ENCODE results near the gene SUN5. TPM values are rescaled to one million over a fixed set of nuclear protein-coding genes. Genes with fewer than 3 reads are reported as not detected.
"Not testable (repeated sequence)": the region's sequence is repeated elsewhere in the genome, so short reads cannot be mapped to it uniquely, and the experiment has no call there.

Gene SUN5
- total RNA-seq, 1 donor from 2014 or later, result not detected

DNA sequence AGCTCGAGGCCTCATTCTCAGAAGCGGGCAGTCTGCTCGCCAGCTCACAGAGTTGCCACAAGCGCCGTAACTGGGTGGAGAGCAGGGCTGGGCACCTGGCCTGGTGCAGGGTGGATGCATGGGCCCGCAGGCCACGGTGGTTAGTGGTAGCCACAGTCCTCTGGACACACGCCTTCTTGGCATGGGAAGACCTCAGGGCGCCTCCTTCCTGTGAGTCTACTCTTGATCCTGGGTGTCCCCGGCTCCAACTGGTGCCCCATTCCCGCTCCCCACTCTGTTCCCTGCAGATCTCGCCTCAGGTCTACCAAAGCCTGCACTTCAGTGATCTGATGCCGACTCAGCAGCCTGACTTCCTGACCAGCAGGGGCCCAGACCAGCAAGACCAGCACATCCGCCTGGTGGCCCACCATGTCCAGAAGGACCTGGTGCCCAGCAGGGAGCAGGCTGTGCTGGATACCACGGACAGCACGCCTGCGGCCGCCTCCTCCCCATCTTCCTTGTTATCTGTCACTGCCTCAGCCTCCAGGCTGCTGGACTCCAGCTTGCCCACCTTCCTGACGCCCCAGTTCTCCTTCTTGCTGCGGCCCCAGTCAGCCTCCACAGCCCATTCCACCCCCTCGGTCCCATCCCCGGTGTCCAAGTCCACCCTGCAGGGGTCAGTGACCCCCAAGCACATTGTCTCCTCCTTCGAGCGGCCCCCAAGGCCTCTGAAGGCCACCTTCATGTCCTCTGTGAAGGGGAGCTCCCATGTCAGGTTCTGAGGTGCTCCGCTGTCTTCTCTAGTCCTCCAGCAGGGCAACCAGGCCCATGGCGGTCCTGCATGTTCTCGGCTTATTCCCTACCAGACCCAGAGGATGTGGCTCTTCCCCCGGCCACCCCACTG, 43.1 kb downstream of the SUN5 start:
- TF ChIP-seq CTCF (IDR thresholded peaks at IDR 0.05; ENCODE audit: unreplicated experiment), result no peak
- Mint-ChIP-seq H3K27ac (no peak overlapping the region), H3K27me3 (no peaks in the 10 kb centered on the region), H3K9me3 (ENCODE audit: low read depth) (peaks cover 15% of the 10 kb centered on the region), H3K4me1 (ENCODE audit: low read depth) (peaks cover 4% of the 10 kb centered on the region), H3K36me3 (ENCODE audit: insufficient read depth) (peaks cover 4% of the 10 kb centered on the region), H3K4me3 (ENCODE audit: low read depth) (no peak overlapping the region)
- DNase-seq (ENCODE audit: low spot score, unreplicated experiment), result no peak

- DNase-seq (ENCODE audit: low spot score, unreplicated experiment), result no peak
- peaks cover 19% of the 10 kb centered on the region for H3K9me3 Mint-ChIP-seq (ENCODE audit: low read depth)
- peaks cover 4% of the 10 kb centered on the region for H3K4me1 Mint-ChIP-seq (ENCODE audit: low read depth)
- no peak for TF ChIP-seq CTCF (IDR thresholded peaks at IDR 0.05; ENCODE audit: unreplicated experiment)
- no peaks in the 10 kb centered on the region for H3K27me3 Mint-ChIP-seq
- H3K36me3 Mint-ChIP-seq (ENCODE audit: insufficient read depth), result peaks cover 4% of the 10 kb centered on the region
- no peak overlapping the region for H3K27ac Mint-ChIP-seq
- no peak overlapping the region for H3K4me3 Mint-ChIP-seq (ENCODE audit: low read depth)
Measured at GRCh38 chr20:32960222-32960518, 44.1 kb downstream of the SUN5 start.

GRCh38 chr20:32959351-32960221, 44.6 kb downstream of the SUN5 start:
- no peak overlapping the region for H3K27ac Mint-ChIP-seq
- H3K36me3 Mint-ChIP-seq (ENCODE audit: insufficient read depth), result peaks cover 4% of the 10 kb centered on the region
- H3K27me3 Mint-ChIP-seq, result no peaks in the 10 kb centered on the region
- H3K4me3 Mint-ChIP-seq (ENCODE audit: low read depth), result no peak overlapping the region
- no peak for DNase-seq (ENCODE audit: low spot score, unreplicated experiment)
- no peak for TF ChIP-seq CTCF (IDR thresholded peaks at IDR 0.05; ENCODE audit: unreplicated experiment)
- peaks cover 19% of the 10 kb centered on the region for H3K9me3 Mint-ChIP-seq (ENCODE audit: low read depth)
- peaks cover 4% of the 10 kb centered on the region for H3K4me1 Mint-ChIP-seq (ENCODE audit: low read depth)

- no peak overlapping the region for H3K27ac Mint-ChIP-seq
- no peak for TF ChIP-seq CTCF (IDR thresholded peaks at IDR 0.05; ENCODE audit: unreplicated experiment)
Measured at GRCh38 chr20:32958574-32958973, 45.7 kb downstream of the SUN5 start.

GRCh38 chr20:32957459-32957858, 46.8 kb downstream of the SUN5 start:
- H3K27me3 Mint-ChIP-seq, result no peaks in the 10 kb centered on the region
- no peak for TF ChIP-seq CTCF (IDR thresholded peaks at IDR 0.05; ENCODE audit: unreplicated experiment)
- H3K36me3 Mint-ChIP-seq (ENCODE audit: insufficient read depth), result peaks cover 5% of the 10 kb centered on the region
- no peak for DNase-seq (ENCODE audit: low spot score, unreplicated experiment)
- H3K4me1 Mint-ChIP-seq (ENCODE audit: low read depth), result no peaks in the 10 kb centered on the region
- no peak overlapping the region for H3K27ac Mint-ChIP-seq
- peaks cover 24% of the 10 kb centered on the region for H3K9me3 Mint-ChIP-seq (ENCODE audit: low read depth)
- H3K4me3 Mint-ChIP-seq (ENCODE audit: low read depth), result no peak overlapping the region

More at GRCh38 chr20:32958574-32958973, 45.7 kb downstream of the SUN5 start:
- Mint-ChIP-seq H3K4me1 (ENCODE audit: low read depth) (peaks cover 4% of the 10 kb centered on the region), H3K36me3 (ENCODE audit: insufficient read depth) (peaks cover 5% of the 10 kb centered on the region), H3K27me3 (no peaks in the 10 kb centered on the region), H3K9me3 (ENCODE audit: low read depth) (peaks cover 24% of the 10 kb centered on the region), H3K4me3 (ENCODE audit: low read depth) (no peak overlapping the region)
- DNase-seq (ENCODE audit: low spot score, unreplicated experiment), result no peak

- not testable (repeated sequence) for H3K4me3 Mint-ChIP-seq (ENCODE audit: low read depth); H3K27me3 Mint-ChIP-seq; H3K36me3 Mint-ChIP-seq (ENCODE audit: insufficient read depth); DNase-seq (ENCODE audit: low spot score, unreplicated experiment); H3K9me3 Mint-ChIP-seq (ENCODE audit: low read depth)
- peaks cover 10% of the 10 kb centered on the region for H3K4me1 Mint-ChIP-seq (ENCODE audit: low read depth)
- peak overlapping the region; percentile 51 for H3K27ac Mint-ChIP-seq
Measured at GRCh38 chr20:32950539-32950938, 53.7 kb downstream of the SUN5 start.
